Parathyroid adenoma (tissue), 2 donors: ENCODE data around the gene PMFBP1.

Experiments
- H2AFZ ChIP-seq: fragments of 300-600 bp; sonication (generic); one replicate; pipeline ENCODE4 v1.7.0; 2017; ENCODE audit warnings: antibody characterized with exemption, mild to moderate bottlenecking
- H3K27ac ChIP-seq: fragments of 300-600 bp; sonication (generic); one replicate; pipeline ENCODE4 v1.7.0; 2017
- H3K27me3 ChIP-seq: fragments of 300-600 bp; sonication (generic); one replicate; pipeline ENCODE4 v1.7.0; 2017; ENCODE audit warnings: low read length; ENCODE audit not compliant: control insufficient read depth, insufficient read depth
- H3K36me3 ChIP-seq: fragments of 300-600 bp; sonication (generic); one replicate; pipeline ENCODE4 v1.7.0; 2017; ENCODE audit warnings: low read length; ENCODE audit not compliant: control insufficient read depth, insufficient read depth
- H3K4me1 ChIP-seq: fragments of 300-600 bp; sonication (generic); one replicate; pipeline ENCODE4 v1.7.0; 2017; ENCODE audit warnings: control low read depth
- H3K4me2 ChIP-seq: fragments of 300-600 bp; sonication (generic); one replicate; pipeline ENCODE4 v1.7.0; 2017; ENCODE audit warnings: low read length
- H3K4me3 ChIP-seq: fragments of 300-600 bp; sonication (generic); one replicate; pipeline ENCODE4 v1.7.0; 2017; ENCODE audit warnings: low read depth, low read length
- H3K79me2 ChIP-seq: fragments of 300-600 bp; sonication (generic); one replicate; pipeline ENCODE4 v1.7.0; 2017; ENCODE audit warnings: control low read depth
- H3K9ac ChIP-seq: fragments of 300-600 bp; sonication (generic); one replicate; pipeline ENCODE4 v1.7.0; 2017; ENCODE audit warnings: mild to moderate bottlenecking
- H3K9me3 ChIP-seq: fragments of 300-600 bp; sonication (generic); one replicate; pipeline ENCODE4 v1.7.0; 2017; ENCODE audit warnings: low read length; ENCODE audit not compliant: control insufficient read depth
- TF ChIP-seq, protein P1 (sequence below): fragments of 300-600 bp; sonication (generic); IDR thresholded peaks from one replicate; pipeline ENCODE4 v1.7.0; 2017; ENCODE audit warnings: antibody characterized with exemption, mild to moderate bottlenecking
- donor health status: primary hyperparathyroidism.

The PMFBP1 gene

DNA sequence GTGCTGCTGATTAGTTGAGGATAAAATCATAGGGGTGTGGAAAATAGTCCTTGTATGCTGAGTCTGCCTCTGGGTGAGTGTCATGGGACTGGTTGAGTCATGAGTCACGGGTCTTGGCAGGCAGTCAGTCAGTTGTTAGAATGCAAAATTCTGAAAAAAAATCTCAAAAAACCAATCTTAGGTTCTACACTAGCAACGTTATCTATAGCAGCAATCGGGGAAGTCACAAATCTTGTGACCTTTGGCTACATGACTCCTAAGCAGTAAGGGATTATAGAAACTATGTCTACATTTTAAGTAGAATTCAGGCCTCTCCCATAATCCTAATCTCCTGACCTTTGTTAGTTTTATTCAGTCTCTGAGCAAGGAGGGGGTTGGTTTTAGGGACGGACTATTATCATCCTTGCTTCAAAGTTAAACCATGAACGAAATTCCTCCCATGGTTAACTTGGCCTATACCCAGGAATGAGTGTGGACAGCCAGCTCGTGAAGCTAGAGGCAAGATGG, 18.0 kb upstream of the PMFBP1 start:
- H3K79me2 ChIP-seq, result no peaks in the 10 kb centered on the region
- no peak overlapping the region for H3K4me3 ChIP-seq
- H3K9ac ChIP-seq, result no peak overlapping the region
- H3K36me3 ChIP-seq, result no peaks in the 10 kb centered on the region
- no peaks in the 10 kb centered on the region for H3K9me3 ChIP-seq
- TF ChIP-seq, protein P1, sequence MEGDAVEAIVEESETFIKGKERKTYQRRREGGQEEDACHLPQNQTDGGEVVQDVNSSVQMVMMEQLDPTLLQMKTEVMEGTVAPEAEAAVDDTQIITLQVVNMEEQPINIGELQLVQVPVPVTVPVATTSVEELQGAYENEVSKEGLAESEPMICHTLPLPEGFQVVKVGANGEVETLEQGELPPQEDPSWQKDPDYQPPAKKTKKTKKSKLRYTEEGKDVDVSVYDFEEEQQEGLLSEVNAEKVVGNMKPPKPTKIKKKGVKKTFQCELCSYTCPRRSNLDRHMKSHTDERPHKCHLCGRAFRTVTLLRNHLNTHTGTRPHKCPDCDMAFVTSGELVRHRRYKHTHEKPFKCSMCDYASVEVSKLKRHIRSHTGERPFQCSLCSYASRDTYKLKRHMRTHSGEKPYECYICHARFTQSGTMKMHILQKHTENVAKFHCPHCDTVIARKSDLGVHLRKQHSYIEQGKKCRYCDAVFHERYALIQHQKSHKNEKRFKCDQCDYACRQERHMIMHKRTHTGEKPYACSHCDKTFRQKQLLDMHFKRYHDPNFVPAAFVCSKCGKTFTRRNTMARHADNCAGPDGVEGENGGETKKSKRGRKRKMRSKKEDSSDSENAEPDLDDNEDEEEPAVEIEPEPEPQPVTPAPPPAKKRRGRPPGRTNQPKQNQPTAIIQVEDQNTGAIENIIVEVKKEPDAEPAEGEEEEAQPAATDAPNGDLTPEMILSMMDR, result no peak
- no peak overlapping the region for H3K4me2 ChIP-seq
- no peaks in the 10 kb centered on the region for H3K27me3 ChIP-seq
- H3K4me1 ChIP-seq, result no peaks in the 10 kb centered on the region
- H2AFZ ChIP-seq, result no peak overlapping the region
- H3K27ac ChIP-seq, result no peak overlapping the region

DNA sequence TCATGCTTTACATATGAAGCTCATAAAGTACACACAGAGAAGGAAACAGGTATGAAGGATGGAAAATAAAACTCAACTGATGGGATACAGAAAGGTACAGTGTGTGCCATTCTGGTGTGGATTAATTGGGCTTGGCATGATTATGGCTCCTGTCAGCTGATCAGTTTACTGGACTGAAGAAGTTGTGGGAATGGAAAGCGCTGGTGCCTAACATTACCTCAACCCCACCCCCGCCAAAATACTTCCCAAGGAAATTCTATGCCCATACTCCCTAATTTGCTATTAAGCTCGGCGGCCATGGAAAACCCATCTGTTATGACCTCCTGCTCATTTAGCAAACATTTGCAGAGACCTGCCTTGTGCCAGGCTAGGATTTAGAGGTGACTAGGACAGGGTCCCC, 16.6 kb upstream of the PMFBP1 start:
- TF ChIP-seq, protein P1, result no peak
- Histone ChIP-seq H3K9me3 (no peaks in the 10 kb centered on the region), H3K36me3 (no peaks in the 10 kb centered on the region), H2AFZ (no peak overlapping the region), H3K27me3 (no peaks in the 10 kb centered on the region), H3K79me2 (no peaks in the 10 kb centered on the region), H3K9ac (no peak overlapping the region), H3K4me3 (no peak overlapping the region), H3K27ac (no peak overlapping the region), H3K4me1 (no peaks in the 10 kb centered on the region), H3K4me2 (no peak overlapping the region)

DNA sequence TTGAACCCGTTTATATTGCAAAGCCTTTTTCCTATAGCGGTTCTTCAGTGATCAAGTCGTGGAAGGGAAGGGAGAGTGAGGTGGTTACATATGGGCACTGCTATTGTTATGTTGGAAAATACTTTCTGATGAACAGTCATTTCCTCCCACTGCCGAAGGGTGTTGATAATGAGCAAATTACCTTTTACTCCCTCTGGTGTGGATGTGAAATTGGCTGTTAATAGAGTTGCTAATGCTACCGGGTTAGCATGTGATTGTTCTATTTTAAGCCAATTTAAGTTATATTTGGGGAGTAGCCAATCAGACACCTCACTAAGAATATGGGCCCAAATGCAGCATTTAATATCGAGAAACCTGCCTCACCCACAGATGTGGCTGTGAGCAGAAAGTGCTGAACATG, 15.6 kb upstream of the PMFBP1 start:
- no peaks in the 10 kb centered on the region for H3K27me3 ChIP-seq
- no peaks in the 10 kb centered on the region for H3K36me3 ChIP-seq
- no peaks in the 10 kb centered on the region for H3K4me1 ChIP-seq
- H2AFZ ChIP-seq, result no peak overlapping the region
- H3K9me3 ChIP-seq, result no peaks in the 10 kb centered on the region
- no peak overlapping the region for H3K4me2 ChIP-seq
- no peak overlapping the region for H3K27ac ChIP-seq
- TF ChIP-seq, protein P1, result no peak
- no peaks in the 10 kb centered on the region for H3K79me2 ChIP-seq
- H3K9ac ChIP-seq, result no peak overlapping the region
- H3K4me3 ChIP-seq, result no peak overlapping the region

DNA sequence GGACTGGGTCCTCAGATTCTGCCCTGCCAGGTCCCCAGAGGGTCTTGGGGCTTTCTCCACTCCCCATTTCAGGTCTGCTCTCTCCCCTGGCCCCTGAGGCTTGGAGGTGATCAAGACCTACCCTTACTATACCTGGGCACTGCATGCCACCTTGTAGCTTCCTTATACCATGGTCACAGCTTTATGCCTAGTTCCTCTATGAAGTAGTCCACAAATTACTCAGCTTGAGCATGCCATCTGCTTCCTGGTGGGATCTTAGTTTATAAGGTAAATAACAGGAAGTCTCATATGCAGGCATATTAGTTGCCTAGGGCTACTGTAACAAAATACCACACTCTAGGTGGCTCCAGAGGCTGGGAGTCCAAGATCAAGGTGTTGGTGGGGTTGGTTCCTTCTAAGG, 11.0 kb upstream of the PMFBP1 start:
- no peaks in the 10 kb centered on the region for H3K36me3 ChIP-seq
- TF ChIP-seq, protein P1, result no peak
- H3K4me2 ChIP-seq, result no peak overlapping the region
- no peak overlapping the region for H3K4me3 ChIP-seq
- no peaks in the 10 kb centered on the region for H3K79me2 ChIP-seq
- no peak overlapping the region for H3K27ac ChIP-seq
- no peaks in the 10 kb centered on the region for H3K9me3 ChIP-seq
- no peaks in the 10 kb centered on the region for H3K4me1 ChIP-seq
- no peaks in the 10 kb centered on the region for H3K27me3 ChIP-seq
- no peak overlapping the region for H3K9ac ChIP-seq
- H2AFZ ChIP-seq, result no peak overlapping the region

DNA sequence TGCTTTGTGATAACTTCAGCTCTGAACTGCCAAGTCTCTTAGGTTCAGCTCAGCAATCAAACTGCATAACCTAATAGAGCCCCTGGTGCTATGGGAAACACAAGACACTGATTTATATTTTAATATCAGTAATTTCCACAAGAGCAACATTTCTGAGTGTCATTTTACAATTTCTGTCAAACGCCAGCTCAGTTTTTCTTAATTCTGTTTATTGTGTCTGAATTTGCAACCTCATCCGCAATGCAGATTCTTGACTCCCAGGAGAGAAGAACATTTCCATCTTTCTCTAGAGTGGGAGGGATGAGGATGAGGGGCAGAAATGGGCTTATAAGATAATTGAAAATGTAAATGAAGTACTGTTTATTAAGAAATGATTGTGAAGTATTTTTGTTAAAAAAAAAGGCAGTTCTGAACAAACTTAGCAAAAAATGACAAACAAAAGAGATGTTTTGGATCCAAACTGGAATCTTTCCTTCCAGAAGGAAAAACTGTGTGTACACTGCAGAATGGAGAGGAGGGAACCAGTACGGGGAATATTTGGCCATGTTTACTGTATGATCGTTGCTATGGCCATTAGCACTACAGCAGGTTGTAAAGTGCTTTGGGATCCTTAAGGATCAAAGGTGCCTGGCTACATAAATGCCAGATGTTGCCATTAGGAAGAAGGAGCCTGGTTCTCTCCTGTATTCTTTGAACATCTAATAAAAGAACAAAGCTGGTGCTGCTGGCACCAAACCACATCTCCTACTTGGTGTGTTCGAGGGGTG, 7.4 kb upstream of the PMFBP1 start:
- no peaks in the 10 kb centered on the region for H3K9me3 ChIP-seq
- H3K27me3 ChIP-seq, result no peaks in the 10 kb centered on the region
- no peak overlapping the region for H3K9ac ChIP-seq
- H3K36me3 ChIP-seq, result no peaks in the 10 kb centered on the region
- TF ChIP-seq, protein P1, result no peak
- H3K4me3 ChIP-seq, result no peak overlapping the region
- H2AFZ ChIP-seq, result no peak overlapping the region
- H3K4me2 ChIP-seq, result no peak overlapping the region
- H3K27ac ChIP-seq, result no peak overlapping the region
- H3K4me1 ChIP-seq, result no peaks in the 10 kb centered on the region
- no peaks in the 10 kb centered on the region for H3K79me2 ChIP-seq
